GM12873 (cell line): Measurements from ENCODE around the gene TXNRD1.

Source experiments
- CTCF ChIP-seq: IDR thresholded peaks from 2 replicates; pipeline ENCODE4 v1.5.1; 2012; ENCODE audit warnings: low read depth, mild to moderate bottlenecking, moderate library complexity, low read length, control low read depth; ENCODE audit not compliant: insufficient read depth; ENCODE audit errors: missing control alignments

Gene TXNRD1

GRCh38 chr12:104339663-104340062 lies 124.1 kb downstream of the TXNRD1 start:
- no peak for TF ChIP-seq CTCF

DNA sequence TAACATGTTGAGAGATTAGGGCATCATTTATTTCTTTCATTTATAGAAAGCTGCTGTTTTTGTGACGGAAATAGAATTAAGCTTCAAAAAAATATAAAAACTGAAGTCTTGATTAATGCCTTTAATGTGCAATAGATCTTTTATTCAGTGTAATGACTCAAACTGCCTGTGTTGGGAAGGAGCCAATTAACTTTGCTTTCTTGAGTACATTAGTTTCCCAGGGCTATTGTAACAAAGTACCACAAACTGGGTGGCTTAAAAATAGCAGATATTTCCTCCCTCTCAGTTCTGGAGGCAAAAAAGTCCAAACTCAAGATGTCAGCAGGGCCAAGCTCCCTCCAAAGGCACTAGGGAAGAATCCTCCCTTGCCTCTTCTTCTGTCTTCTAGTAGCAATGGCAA lies 124.6 kb downstream of the TXNRD1 start:
- no peak for TF ChIP-seq CTCF

DNA sequence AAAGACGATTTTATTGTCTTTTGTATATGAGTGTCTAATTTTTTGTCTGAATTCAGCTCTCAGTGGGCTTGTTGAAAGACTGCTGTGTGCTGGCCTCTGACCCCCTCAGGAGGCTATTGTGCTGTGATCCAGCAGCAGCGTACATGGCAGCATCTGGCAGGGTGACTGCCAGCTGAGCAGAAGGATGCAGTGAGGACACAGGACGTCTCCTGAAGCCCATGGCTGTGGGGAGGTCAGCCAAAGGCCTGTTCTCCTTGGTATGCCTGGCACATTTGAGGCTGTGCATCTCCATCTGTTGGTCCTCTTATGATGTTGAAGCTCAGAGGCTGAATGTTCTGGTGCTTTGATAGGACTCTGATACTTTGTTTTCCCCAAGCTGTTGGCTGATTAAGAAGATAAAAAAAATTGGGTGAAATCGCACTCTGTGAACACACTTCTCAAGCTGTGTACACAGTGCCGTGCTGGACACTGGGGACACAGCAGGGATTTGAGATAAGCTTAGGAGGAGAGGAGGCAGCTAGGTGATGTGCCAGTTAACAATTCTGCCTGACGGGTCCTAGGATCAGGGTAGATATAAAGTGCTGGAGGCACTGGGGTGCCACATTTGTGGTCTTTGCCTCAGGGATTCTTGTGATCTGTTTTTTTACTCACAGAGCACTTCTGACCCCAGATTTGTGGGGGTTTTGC lies 125.5 kb downstream of the TXNRD1 start:
- no peak for TF ChIP-seq CTCF

DNA sequence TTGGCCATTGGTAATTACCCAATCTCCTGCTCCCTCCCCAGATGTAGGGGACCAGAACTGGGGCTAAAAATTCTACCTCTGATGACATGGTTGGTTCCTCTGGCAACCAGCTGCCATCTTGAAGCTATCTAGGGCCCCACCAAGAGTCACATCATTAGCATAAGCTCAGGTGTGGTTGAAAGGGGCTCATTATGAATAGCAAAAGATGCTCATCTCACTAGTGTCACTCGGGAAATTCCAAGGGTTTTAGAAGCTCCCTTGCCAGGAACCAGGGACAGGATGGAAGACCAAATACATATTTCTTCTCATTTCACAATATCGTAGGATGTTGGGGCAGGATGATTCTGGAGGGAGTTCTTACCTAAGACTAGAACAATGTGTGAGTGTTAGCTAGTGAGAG lies 126.6 kb downstream of the TXNRD1 start:
- no peak for TF ChIP-seq CTCF

GRCh38 chr12:104342635-104343249 lies 127.2 kb downstream of the TXNRD1 start:
- no peak for TF ChIP-seq CTCF

GRCh38 chr12:104344682-104345081 lies 129.1 kb downstream of the TXNRD1 start:
- no peak for TF ChIP-seq CTCF

- TF ChIP-seq CTCF, result no peak
Measured at GRCh38 chr12:104345234-104346066, 129.9 kb downstream of the TXNRD1 start.
